Body of pancreas (tissue), 4 donors: ENCODE measurements around the gene ZNF536. TPM values are rescaled to one million over a fixed set of nuclear protein-coding genes. Genes with fewer than 3 reads are reported as not detected.

ENCODE experiments used
- ATAC-seq: fragments of 150-250 bp; one replicate; pipeline ENCODE4 v1.9.1; 2016
- DNase-seq, 4 donors: peaks; one replicate each; pipeline ENCODE4 v3.0.0-alpha.2; 2019
- H3K27ac ChIP-seq, 4 donors: fragments of 200-600 bp; sonication (generic); 1 replicate in 3 of 4; 2 replicates in 1 of 4; pipeline versions ENCODE4 v1.5.1 to v1.6.1; 2016 to 2019; ENCODE audit warnings: mild to moderate bottlenecking in 1 of 4, mixed read lengths in 1 of 4, moderate library complexity in 1 of 4
- H3K27me3 ChIP-seq, 2 donors: fragments of 200-600 bp; sonication (generic); one replicate each; pipeline ENCODE4 v1.6.0; 2016; ENCODE audit warnings: mild to moderate bottlenecking in 1 of 2
- H3K36me3 ChIP-seq, 2 donors: fragments of 200-600 bp; sonication (generic); replicated peaks in 1 of 2; 2 replicates each; pipeline ENCODE4 v1.5.1; 2016; ENCODE audit warnings: low read depth in 2 of 2; ENCODE audit not compliant: insufficient read depth in 1 of 2
- H3K4me1 ChIP-seq: fragments of 200-600 bp; sonication (generic); one replicate; pipeline ENCODE4 v1.6.0; 2016
- H3K4me3 ChIP-seq, 2 donors: fragments of 200-600 bp; sonication (generic); 1 replicate in 1 of 2; 2 replicates in 1 of 2; pipeline ENCODE4 v1.5.1; 2016 to 2019
- H3K9me3 ChIP-seq, 3 donors: fragments of 200-600 bp; sonication (generic); 1 replicate in 2 of 3; 2 replicates in 1 of 3; pipeline ENCODE4 v1.5.1; 2016
- CTCF ChIP-seq, 7 experiments: fragments of 450-650 bp in 4 of 7; fragments of 200-600 bp in 3 of 7; sonication (generic) in 3 of 7; IDR thresholded peaks; one replicate each; pipeline ENCODE4 v1.5.1; 2016 to 2019; ENCODE audit warnings: antibody characterized with exemption in 7 of 7
- POLR2A ChIP-seq, 3 donors: fragments of 450-650 bp; IDR thresholded peaks; one replicate each; pipeline ENCODE4 v1.6.1; 2016; ENCODE audit warnings: antibody characterized with exemption in 3 of 3, mild to moderate bottlenecking in 2 of 3
- WGBS, 2 donors: methylation state at CpG; one replicate each; pipeline ENCODE4 v1.1.5; 2017; 5-methylcytosine and 5-hydroxymethylcytosine counted together
- intact Hi-C: fragments of 100-400 bp; cut with DNase I; formaldehyde crosslinking; loops from one replicate; pipeline ENCODE4 v1.15.1; 2023
- total RNA-seq, 2 donors: library from RNA; depleted of rRNA; stranded (reverse); fragments of >200 nt; gene quantifications; one replicate each; pipeline ENCODE4 v1.1.0, GENCODE V29; 2016

The ZNF536 gene
- total RNA-seq, 2 donors from 2014 or later = not detected

DNA sequence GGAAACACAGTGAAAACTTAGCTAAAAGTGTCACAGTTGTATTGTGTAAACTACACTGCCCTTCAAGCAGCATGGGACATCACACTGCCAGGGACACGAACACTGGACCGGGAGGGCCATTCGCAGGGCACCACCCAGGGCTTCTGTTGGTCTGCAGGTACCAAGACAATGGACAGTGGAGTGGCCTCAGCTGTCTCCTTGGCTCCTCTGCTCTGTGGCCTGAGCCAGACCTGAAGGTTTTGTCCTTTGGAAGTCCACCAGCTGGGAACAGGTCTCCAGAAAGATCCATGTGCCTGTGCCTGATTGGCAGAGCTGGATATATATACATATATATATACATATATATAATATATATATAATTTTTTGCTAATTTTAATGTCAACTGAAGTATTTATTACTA, 149.8 kb downstream of the ZNF536 start:
- Histone ChIP-seq H3K9me3 (no peaks in the 10 kb centered on the region), H3K27ac (no peak overlapping the region), H3K27me3 (no peaks in the 10 kb centered on the region), H3K4me1 (no peaks in the 10 kb centered on the region), H3K36me3 (no peaks in the 10 kb centered on the region), H3K4me3 (no peak overlapping the region)
- 56 to 80% methylated on average over 3 of the region's 3 CpGs for WGBS, 2 donors
- no peak for DNase-seq
- no peak for ATAC-seq
- intact Hi-C loops = no loop called here
- no peak for TF ChIP-seq POLR2A (IDR thresholded peaks at IDR 0.05)
- TF ChIP-seq CTCF (IDR thresholded peaks at IDR 0.05) = no peak

DNA sequence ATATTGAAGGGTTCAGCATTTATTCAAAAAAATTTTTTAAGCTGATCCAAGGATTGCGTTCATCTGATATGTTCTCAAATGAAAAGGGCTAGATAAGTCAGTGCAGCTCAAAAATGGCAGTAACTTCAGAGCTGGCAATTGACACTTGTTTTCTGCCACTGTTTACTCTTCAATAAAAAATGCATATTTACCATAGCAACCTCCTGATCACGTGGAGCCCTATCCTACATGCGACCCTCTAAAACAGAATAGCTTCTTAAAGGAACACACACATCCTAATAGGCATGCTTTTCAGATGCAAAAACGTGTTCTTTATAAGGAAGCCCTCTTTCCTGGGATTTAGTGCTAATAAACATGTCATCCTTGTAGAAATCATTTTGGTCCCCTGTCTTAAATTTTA, 150.2 kb downstream of the ZNF536 start:
- intact Hi-C loops = no loop called here
- DNase-seq = no peak
- Histone ChIP-seq H3K27ac (no peak overlapping the region), H3K27me3 (no peaks in the 10 kb centered on the region), H3K4me3 (no peak overlapping the region), H3K36me3 (no peaks in the 10 kb centered on the region), H3K9me3 (no peaks in the 10 kb centered on the region), H3K4me1 (no peaks in the 10 kb centered on the region)
- WGBS, 2 donors = 18 to 20% methylated on average over 4 of the region's 4 CpGs
- TF ChIP-seq CTCF (IDR thresholded peaks at IDR 0.05) (no peak), POLR2A (IDR thresholded peaks at IDR 0.05) (no peak)
- ATAC-seq = no peak

GRCh38 chr19:30523791-30524190, 151.6 kb downstream of the ZNF536 start:
- no peak for DNase-seq
- H3K27me3 ChIP-seq = no peaks in the 10 kb centered on the region
- TF ChIP-seq POLR2A (IDR thresholded peaks at IDR 0.05) (no peak), CTCF (IDR thresholded peaks at IDR 0.05) (no peak)
- no peak overlapping the region for H3K4me3 ChIP-seq
- H3K4me1 ChIP-seq = no peaks in the 10 kb centered on the region
- H3K27ac ChIP-seq = no peak overlapping the region
- 36 to 47% methylated on average over 10 of the region's 10 CpGs for WGBS, 2 donors
- intact Hi-C loops = no loop called here
- no peaks in the 10 kb centered on the region for H3K9me3 ChIP-seq
- H3K36me3 ChIP-seq = no peaks in the 10 kb centered on the region
- ATAC-seq = no peak

DNA sequence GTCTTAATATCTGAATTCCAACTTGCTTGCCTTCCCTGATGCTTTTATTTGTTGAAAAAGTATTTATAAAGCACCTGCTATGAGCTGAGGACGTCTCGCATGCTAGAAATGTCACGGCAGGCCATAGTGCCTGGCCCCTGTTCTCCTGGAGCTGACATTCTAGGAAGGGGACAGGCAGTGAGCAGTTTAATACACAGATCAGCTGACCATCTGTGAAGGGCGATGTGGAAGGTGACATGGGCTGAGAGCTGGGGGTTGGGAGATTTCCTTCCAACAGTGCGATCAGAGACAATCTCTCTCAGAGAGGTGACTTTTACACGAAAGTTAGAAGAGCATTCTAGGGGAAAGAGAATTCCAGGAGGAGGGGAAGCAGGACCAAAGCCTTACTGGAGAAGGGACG, 153.2 kb downstream of the ZNF536 start:
- no peak overlapping the region for H3K4me3 ChIP-seq
- no peaks in the 10 kb centered on the region for H3K4me1 ChIP-seq
- TF ChIP-seq CTCF (IDR thresholded peaks at IDR 0.05) (no peak), POLR2A (IDR thresholded peaks at IDR 0.05) (no peak)
- H3K9me3 ChIP-seq = no peaks in the 10 kb centered on the region
- H3K36me3 ChIP-seq = no peaks in the 10 kb centered on the region
- H3K27ac ChIP-seq = no peak overlapping the region
- 61% methylated on average over 7 of the region's 7 CpGs for WGBS, 2 donors
- ATAC-seq = no peak
- no peaks in the 10 kb centered on the region for H3K27me3 ChIP-seq
- intact Hi-C loops = no loop called here
- DNase-seq = no peak

DNA sequence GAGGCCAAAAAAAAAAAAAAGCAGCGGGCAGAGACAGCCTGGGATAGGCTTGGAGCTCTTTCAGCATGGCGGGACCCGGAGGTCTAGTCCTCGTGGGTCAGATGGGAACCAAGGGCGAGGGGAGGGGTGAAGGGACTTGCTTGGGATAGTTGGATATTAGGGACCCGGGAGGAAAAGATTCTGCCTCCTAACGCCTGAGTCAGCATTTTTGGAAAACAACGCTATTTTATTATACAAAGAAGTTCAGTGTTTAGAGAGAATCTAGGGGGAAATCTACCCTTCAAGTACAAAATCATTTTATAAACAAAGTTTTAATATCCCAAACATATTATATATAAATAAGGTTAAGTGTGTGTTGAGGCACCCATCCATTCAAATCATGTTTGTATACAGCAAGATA, 156.7 kb downstream of the ZNF536 start:
- intact Hi-C loops = no loop called here
- WGBS, 2 donors = 72 to 77% methylated on average over 8 of the region's 8 CpGs
- TF ChIP-seq CTCF (IDR thresholded peaks at IDR 0.05) = no peak
- TF ChIP-seq POLR2A (IDR thresholded peaks at IDR 0.05) = no peak
- DNase-seq (no peak), ATAC-seq (no peak)
- H3K4me1 ChIP-seq = no peaks in the 10 kb centered on the region
- no peaks in the 10 kb centered on the region for H3K27me3 ChIP-seq
- H3K4me3 ChIP-seq = no peak overlapping the region
- H3K27ac ChIP-seq = no peak overlapping the region
- H3K9me3 ChIP-seq = no peaks in the 10 kb centered on the region
- H3K36me3 ChIP-seq = no peaks in the 10 kb centered on the region
